Pancreas (tissue), 10 donors: ENCODE measurements around the gene TTF1. TPM values are rescaled to one million over a fixed set of nuclear protein-coding genes. Genes with fewer than 3 reads are reported as not detected.

Experiments
- ATAC-seq, 4 donors: fragments of 200-7000 bp; cut with Tn5 transposase; one replicate each; pipeline versions ENCODE4 v1.8.0 to v1.9.1; 2020; ENCODE audit warnings: mild to moderate bottlenecking in 4 of 4, moderate library complexity in 4 of 4
- DNase-seq, 6 donors: peaks; one replicate each; pipeline ENCODE4 v3.0.0-alpha.2; 2020
- FAIRE-seq: peaks from 2 replicates; lab custom pipeline; 2012; peaks lifted over from hg19 to GRCh38; lab: Jason Lieb, UNC
- H3K27ac ChIP-seq, 4 donors: fragments of 200-600 bp; sonication (generic); 1 replicate in 3 of 4; 2 replicates in 1 of 4; pipeline versions ENCODE4 v1.5.0 to v1.8.0; 2020
- H3K27me3 ChIP-seq, 4 donors: fragments of 200-600 bp; one replicate each; pipeline ENCODE4 v1.8.0; 2021
- H3K36me3 ChIP-seq, 3 donors: fragments of 200-600 bp; sonication (generic) in 1 of 3; one replicate each; pipeline versions ENCODE4 v1.5.0 to v1.8.0; 2020 to 2021
- H3K4me1 ChIP-seq, 3 donors: fragments of 200-600 bp; one replicate each; pipeline ENCODE4 v1.8.0; 2021
- H3K4me3 ChIP-seq, 4 donors: fragments of 200-600 bp; sonication (generic) in 2 of 4; one replicate each; pipeline versions ENCODE4 v1.5.0 to v1.8.0; 2020 to 2021
- H3K9me3 ChIP-seq, 4 donors: fragments of 200-600 bp; one replicate each; pipeline ENCODE4 v1.8.0; 2021
- WGBS, 2 donors: extraction: QIAGEN DNeasy Blood & Tissue Kit; methylation state at CpG; one replicate each; pipeline ENCODE4 v1.1.7; 2013; 5-methylcytosine and 5-hydroxymethylcytosine counted together
- intact Hi-C, 3 donors: fragments of 100-400 bp; cut with DNase I; formaldehyde crosslinking; loops; one replicate each; pipeline versions ENCODE4 v1.11.1 to v1.14.2; 2022
- polyA plus RNA-seq, 2 donors: library from polyadenylated mRNA; stranded (reverse); fragments of 200-250 nt; gene quantifications; one replicate each; pipeline ENCODE4 v1.2.3, GENCODE V29; 2013
- total RNA-seq, 6 donors: library from RNA; stranded (reverse); fragmentation: NEBNext Ultra II Directional in 4 of 6; extraction: Animal tissue kit (Norgen Biotek cat#: 25700) in 4 of 6; gene quantifications; one replicate each; pipeline versions ENCODE4 v1.2.1 to v1.2.4, GENCODE V29; 2021 to 2023
- TF ChIP-seq, protein P1 (sequence below), 4 donors: fragments of 200-600 bp; sonication (generic) in 3 of 4; IDR thresholded peaks; one replicate each; pipeline versions ENCODE4 v1.5.0 to v1.8.0; 2021; ENCODE audit warnings: antibody characterized with exemption in 4 of 4
- donor health status: healthy with polysubstance abuse.
- donor health status: DM: no; HTN: no; CAD: no; lungs with moderate emphysema.
- donor health status: DM: no; HTN: no; CAD: no.
- donor health status: control.
- donor health status: control.
- donor health status: Bipolar disorder and iron deficiency.
- donor health status: DM: yes; HTN: yes; CAD: no.
- donor health status: DM: no; HTN: no; CAD: no.
- donor health status: DM: no; HTN: no; CAD: no.
- donor health status: DM: yes; HTN: yes; CAD: no.

Gene TTF1
- total and polyA plus RNA-seq, 8 donors, result 4.5 to 14.0 (median 6.7) TPM

DNA sequence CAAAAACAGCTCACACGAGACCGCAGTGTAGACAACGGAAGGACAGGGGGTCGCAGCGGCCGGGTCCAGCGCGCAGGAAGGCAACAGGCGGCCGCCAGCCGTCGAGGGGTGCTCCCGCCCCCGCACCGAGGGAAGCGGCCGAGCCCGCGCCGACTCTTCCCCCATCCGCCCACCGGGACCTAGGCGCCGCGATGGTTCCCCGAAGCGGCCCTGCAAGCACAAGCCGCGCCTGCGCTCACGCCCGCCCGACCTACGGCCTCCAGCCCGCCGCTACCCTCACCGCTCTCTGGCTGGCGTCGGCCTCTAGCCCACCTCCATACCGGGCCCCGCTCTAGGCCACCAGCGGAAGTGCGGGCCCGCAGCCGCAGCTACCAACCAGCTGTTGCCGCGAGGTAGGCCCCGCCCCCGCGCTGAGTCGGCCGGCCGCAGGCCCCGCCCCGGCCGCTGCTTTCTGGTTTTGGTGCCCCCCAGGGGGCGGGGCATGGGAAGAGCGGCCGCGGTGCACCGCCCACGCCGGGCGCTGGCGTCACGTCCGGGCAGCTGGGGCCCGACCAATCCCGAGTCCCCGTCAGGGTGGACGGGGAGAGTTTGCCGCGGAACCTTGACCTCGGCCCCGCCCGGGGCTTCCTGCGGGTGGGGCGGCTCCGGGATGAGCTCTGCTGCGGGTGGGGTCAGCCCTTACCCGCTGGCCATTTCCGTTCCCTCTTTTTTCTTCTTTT lies 51.8 kb downstream of the TTF1 start, which contains the start of gene SETX:
Gene SETX (minus strand): TSS at position 350 of the 719 bp plus-strand sequence. CDS start 5,558 bp downstream, outside the sequence.
- peak; percentile 95 to 99 (median 98) for DNase-seq
- ATAC-seq, result peak; percentile 97 to 99 (median 98)
- Histone ChIP-seq H3K27me3 (no peaks in the 10 kb centered on the region), H3K27ac (peak within 1 kb of the TSS; percentile 72 to 89 (median 86)), H3K36me3 (peaks cover 0 to 18% (median 4%) of the 10 kb centered on the region in 3 donors), H3K9me3 (no peaks in the 10 kb centered on the region), H3K4me1 (peaks cover 0 to 14% (median 11%) of the 10 kb centered on the region in 3 donors), H3K4me3 (peak within 1 kb of the TSS; percentile 94 to 100 (median 98))
- no peak for FAIRE-seq
- TF ChIP-seq, protein P1, sequence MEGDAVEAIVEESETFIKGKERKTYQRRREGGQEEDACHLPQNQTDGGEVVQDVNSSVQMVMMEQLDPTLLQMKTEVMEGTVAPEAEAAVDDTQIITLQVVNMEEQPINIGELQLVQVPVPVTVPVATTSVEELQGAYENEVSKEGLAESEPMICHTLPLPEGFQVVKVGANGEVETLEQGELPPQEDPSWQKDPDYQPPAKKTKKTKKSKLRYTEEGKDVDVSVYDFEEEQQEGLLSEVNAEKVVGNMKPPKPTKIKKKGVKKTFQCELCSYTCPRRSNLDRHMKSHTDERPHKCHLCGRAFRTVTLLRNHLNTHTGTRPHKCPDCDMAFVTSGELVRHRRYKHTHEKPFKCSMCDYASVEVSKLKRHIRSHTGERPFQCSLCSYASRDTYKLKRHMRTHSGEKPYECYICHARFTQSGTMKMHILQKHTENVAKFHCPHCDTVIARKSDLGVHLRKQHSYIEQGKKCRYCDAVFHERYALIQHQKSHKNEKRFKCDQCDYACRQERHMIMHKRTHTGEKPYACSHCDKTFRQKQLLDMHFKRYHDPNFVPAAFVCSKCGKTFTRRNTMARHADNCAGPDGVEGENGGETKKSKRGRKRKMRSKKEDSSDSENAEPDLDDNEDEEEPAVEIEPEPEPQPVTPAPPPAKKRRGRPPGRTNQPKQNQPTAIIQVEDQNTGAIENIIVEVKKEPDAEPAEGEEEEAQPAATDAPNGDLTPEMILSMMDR (IDR thresholded peaks at IDR 0.05), result no peak
- intact Hi-C loops, result no loop called here
- WGBS, 2 donors, result 0% methylated on average over 77 to 82 of the region's 82 CpGs

DNA sequence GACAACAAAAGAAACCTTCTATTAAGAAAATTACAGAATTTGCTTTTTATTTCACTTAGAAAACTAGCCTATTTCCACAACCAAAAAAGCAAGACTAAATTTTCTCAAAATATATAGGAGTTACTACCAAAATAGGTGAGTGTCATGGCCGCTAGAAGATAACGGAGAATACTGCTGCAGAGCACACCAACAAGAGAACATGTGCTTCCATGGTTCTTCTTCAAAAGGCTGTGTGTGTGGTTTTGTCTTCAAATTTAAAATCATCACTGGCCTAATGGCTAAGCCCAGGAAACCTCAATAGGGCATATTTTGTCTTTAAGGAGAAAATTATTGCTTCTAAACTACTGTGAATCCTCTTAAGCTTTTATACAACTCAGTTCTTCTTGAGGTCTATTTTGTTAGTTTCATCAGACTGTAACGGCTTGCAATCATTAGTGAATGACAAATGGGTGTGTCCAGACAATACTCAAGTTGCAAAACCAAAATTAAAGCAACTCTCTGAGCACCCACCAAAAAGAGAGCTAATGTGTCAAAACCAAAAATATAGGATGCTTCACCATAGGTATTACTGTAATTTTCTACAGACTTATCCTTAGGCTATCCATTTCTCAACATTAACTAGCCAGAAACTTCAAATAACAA lies 55.1 kb downstream of the TTF1 start:
- DNase-seq (no peak), ATAC-seq (no peak), FAIRE-seq (no peak)
- intact Hi-C loops, result no loop called here
- Histone ChIP-seq H3K9me3 (no peaks in the 10 kb centered on the region), H3K4me3 (no peak overlapping the region), H3K36me3 (peaks cover 4 to 49% (median 7%) of the 10 kb centered on the region in 3 donors), H3K27me3 (no peaks in the 10 kb centered on the region), H3K4me1 (peaks cover 0 to 14% (median 11%) of the 10 kb centered on the region in 3 donors), H3K27ac (no peak overlapping the region)
- WGBS, 2 donors, result 71 to 72% methylated on average over 3 of the region's 3 CpGs
- TF ChIP-seq, protein P1 (IDR thresholded peaks at IDR 0.05), result no peak

DNA sequence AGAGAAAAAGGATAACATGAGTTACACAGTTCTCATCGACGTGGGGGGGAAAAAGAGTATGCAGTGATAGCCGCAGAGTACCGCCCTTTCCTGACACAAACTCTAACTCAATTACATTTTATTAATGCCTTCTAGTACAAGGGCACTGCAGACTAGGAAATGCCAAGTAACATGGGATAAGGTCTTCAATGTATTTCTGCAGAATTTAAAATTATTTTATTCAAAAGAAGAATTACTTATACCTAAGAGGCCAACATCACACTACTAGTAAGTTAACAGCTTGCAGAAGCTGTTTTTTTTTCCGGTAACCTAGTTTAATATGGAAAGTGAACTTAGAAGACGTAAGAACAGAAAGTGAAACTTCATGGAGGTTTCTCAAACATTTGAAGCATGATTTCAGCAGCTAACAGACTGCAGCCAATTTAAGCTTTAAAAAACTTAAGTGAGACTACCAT lies 55.8 kb downstream of the TTF1 start:
- Histone ChIP-seq H3K36me3 (peaks cover 4 to 55% (median 9%) of the 10 kb centered on the region in 3 donors), H3K9me3 (no peaks in the 10 kb centered on the region), H3K4me1 (peaks cover 0 to 14% (median 11%) of the 10 kb centered on the region in 3 donors), H3K27ac (no peak overlapping the region), H3K27me3 (no peaks in the 10 kb centered on the region), H3K4me3 (peak overlapping the region in 1 of 4 donors; percentile 6)
- DNase-seq (no peak), FAIRE-seq (no peak), ATAC-seq (no peak)
- intact Hi-C loops, result no loop called here
- WGBS, 2 donors, result 77 to 83% methylated on average over 6 of the region's 6 CpGs
- TF ChIP-seq, protein P1 (IDR thresholded peaks at IDR 0.05), result no peak

DNA sequence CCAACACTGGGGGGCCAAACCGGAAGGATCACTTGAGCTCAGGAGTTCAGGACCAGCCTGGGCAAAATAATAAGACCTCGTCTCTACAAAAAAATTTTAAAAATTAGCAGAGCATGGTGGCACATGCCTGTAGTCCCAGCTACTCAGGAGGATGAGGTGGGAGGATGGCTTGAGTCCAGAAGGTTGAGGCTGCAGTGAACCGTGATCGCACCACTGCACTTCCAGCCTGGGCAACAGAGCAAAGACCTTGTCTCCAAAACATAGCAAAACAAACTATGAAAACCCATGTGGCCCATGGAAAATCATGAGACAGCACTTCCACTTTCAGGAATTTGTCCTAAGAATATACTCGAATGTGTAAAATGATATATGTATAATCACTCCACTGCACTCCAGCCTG lies 58.0 kb downstream of the TTF1 start:
- ATAC-seq, result no peak
- H3K27ac ChIP-seq, result no peak overlapping the region
- WGBS, 2 donors, result 73 to 75% methylated on average over 5 of the region's 5 CpGs
- TF ChIP-seq, protein P1 (IDR thresholded peaks at IDR 0.05), result no peak
- intact Hi-C loops, result no loop called here
- no peaks in the 10 kb centered on the region for H3K27me3 ChIP-seq
- peaks cover 0 to 14% (median 11%) of the 10 kb centered on the region in 3 donors for H3K4me1 ChIP-seq
- peaks cover 4 to 77% (median 22%) of the 10 kb centered on the region in 3 donors for H3K36me3 ChIP-seq
- FAIRE-seq, result no peak
- H3K4me3 ChIP-seq, result no peak overlapping the region
- no peak for DNase-seq
- H3K9me3 ChIP-seq, result no peaks in the 10 kb centered on the region
